GM19240 (cell line): Measurements from ENCODE around the gene ZNF497.
"Not testable (repeated sequence)": the region's sequence is repeated elsewhere in the genome, so short reads cannot be mapped to it uniquely, and the experiment has no call there.

Experiments
- DNase-seq: peaks from one replicate; pipeline ENCODE4 v3.0.0; 2011; ENCODE audit warnings: low spot score; ENCODE audit not compliant: insufficient read length

Gene ZNF497

GRCh38 chr19:58310685-58311084 is 51.9 kb downstream of the ZNF497 start:
- DNase-seq, result not testable (repeated sequence)

- no peak for DNase-seq
Observed at GRCh38 chr19:58307736-58308135, 54.8 kb downstream of the ZNF497 start.

GRCh38 chr19:58305932-58306323 is 56.6 kb downstream of the ZNF497 start:
- DNase-seq, result no peak

- DNase-seq, result peak; percentile 96
Observed at GRCh38 chr19:58305065-58305931, 57.3 kb downstream of the ZNF497 start, which contains the start of gene ERVK3-1. Gene ERVK3-1 (plus strand): TSS chr19:58305377. CDS start chr19:58312169, 6,792 bp downstream.

- no peak for DNase-seq
Observed at GRCh38 chr19:58304748-58305064, 57.8 kb downstream of the ZNF497 start.
